Upper lobe of left lung (tissue), 4 donors: ENCODE results near the gene MARCHF3.

Experiments
- EP300 ChIP-seq, 4 donors: sonication (generic); formaldehyde crosslinking; IDR thresholded peaks; one replicate each; pipeline ENCODE4 v1.5.1; 2017; ENCODE audit warnings: antibody characterized with exemption in 4 of 4, control low read depth in 2 of 4
- POLR2AphosphoS5 ChIP-seq, 2 donors: sonication (generic); formaldehyde crosslinking; IDR thresholded peaks; one replicate each; pipeline ENCODE4 v1.5.1; 2017; ENCODE audit warnings: antibody characterized with exemption in 2 of 2
- TF ChIP-seq, protein P1 (sequence below), 6 experiments: fragments of 450-650 bp in 4 of 6; fragments of 200-600 bp in 2 of 6; sonication (generic) in 2 of 6; IDR thresholded peaks; one replicate each; pipeline ENCODE4 v1.5.1; 2016 to 2019; ENCODE audit warnings: antibody characterized with exemption in 6 of 6

GRCh38 chr5:126924331-126925033 lies 105.9 kb downstream of the MARCHF3 start:
- TF ChIP-seq POLR2AphosphoS5 (IDR thresholded peaks at IDR 0.05) (no peak), EP300 (IDR thresholded peaks at IDR 0.05) (no peak)
- TF ChIP-seq, protein P1, sequence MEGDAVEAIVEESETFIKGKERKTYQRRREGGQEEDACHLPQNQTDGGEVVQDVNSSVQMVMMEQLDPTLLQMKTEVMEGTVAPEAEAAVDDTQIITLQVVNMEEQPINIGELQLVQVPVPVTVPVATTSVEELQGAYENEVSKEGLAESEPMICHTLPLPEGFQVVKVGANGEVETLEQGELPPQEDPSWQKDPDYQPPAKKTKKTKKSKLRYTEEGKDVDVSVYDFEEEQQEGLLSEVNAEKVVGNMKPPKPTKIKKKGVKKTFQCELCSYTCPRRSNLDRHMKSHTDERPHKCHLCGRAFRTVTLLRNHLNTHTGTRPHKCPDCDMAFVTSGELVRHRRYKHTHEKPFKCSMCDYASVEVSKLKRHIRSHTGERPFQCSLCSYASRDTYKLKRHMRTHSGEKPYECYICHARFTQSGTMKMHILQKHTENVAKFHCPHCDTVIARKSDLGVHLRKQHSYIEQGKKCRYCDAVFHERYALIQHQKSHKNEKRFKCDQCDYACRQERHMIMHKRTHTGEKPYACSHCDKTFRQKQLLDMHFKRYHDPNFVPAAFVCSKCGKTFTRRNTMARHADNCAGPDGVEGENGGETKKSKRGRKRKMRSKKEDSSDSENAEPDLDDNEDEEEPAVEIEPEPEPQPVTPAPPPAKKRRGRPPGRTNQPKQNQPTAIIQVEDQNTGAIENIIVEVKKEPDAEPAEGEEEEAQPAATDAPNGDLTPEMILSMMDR (IDR thresholded peaks at IDR 0.05), result no peak
